ENCODE results near the gene CFD. TPM values are rescaled to one million over a fixed set of nuclear protein-coding genes. Genes with fewer than 3 reads are reported as not detected.

CFD gene
- total RNA-seq, 1 donor from 2014 or later: 162 TPM

DNA sequence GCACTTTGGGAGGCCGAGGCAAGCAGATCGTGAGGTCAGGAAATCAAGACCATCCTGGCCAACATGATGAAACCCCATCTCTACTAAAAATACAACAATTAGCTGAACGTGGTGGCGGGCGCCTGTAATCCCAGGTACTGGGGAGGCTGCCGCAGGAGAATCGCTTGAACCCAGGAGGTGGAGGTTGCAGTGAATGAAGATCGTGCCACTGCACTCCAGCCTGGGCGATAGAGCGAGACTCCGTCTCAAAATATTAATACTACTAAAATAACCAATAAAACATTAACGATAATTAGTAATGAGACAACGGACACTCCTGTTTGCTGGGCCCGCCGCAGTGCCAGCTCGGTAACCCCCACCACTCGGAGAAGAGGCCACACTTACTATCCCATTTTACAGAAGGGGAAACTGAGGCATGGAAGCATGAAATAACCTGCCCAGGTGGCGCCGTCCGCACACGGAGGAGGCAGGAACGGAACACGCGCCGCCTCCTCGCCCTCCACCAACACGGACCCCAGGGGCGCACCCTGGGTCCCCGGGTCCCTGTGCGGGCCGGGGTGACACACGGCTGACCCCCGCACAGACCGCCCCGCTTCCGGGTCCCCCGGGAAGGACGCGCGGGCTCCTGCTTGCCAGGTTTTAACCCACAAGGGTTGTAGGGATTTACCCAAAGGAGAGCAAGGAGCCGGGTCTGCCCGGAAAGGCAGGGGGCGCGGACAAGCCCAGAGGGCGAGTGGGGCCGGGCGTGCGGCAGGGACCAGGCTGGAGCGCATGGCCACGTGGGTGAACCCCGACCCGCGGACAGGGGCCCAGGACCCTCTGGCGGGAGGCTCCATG, 52.0 kb downstream of the CFD start:
- DNase-seq (ENCODE audit: extremely low spot score, unreplicated experiment): no peak
- H3K27ac Mint-ChIP-seq (ENCODE audit: unreplicated experiment): peak overlapping the region; percentile 41
- H3K9me3 Mint-ChIP-seq (ENCODE audit: unreplicated experiment): no peaks in the 10 kb centered on the region
- H3K27me3 Mint-ChIP-seq (ENCODE audit: unreplicated experiment): no peaks in the 10 kb centered on the region
- peaks cover 10% of the 10 kb centered on the region for H3K4me1 Mint-ChIP-seq (ENCODE audit: unreplicated experiment)
- no peaks in the 10 kb centered on the region for H3K36me3 Mint-ChIP-seq (ENCODE audit: unreplicated experiment)
- TF ChIP-seq, protein P1, sequence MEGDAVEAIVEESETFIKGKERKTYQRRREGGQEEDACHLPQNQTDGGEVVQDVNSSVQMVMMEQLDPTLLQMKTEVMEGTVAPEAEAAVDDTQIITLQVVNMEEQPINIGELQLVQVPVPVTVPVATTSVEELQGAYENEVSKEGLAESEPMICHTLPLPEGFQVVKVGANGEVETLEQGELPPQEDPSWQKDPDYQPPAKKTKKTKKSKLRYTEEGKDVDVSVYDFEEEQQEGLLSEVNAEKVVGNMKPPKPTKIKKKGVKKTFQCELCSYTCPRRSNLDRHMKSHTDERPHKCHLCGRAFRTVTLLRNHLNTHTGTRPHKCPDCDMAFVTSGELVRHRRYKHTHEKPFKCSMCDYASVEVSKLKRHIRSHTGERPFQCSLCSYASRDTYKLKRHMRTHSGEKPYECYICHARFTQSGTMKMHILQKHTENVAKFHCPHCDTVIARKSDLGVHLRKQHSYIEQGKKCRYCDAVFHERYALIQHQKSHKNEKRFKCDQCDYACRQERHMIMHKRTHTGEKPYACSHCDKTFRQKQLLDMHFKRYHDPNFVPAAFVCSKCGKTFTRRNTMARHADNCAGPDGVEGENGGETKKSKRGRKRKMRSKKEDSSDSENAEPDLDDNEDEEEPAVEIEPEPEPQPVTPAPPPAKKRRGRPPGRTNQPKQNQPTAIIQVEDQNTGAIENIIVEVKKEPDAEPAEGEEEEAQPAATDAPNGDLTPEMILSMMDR (IDR thresholded peaks at IDR 0.05): no peak
- peak overlapping the region; percentile 60 for H3K4me3 Mint-ChIP-seq (ENCODE audit: unreplicated experiment)

DNA sequence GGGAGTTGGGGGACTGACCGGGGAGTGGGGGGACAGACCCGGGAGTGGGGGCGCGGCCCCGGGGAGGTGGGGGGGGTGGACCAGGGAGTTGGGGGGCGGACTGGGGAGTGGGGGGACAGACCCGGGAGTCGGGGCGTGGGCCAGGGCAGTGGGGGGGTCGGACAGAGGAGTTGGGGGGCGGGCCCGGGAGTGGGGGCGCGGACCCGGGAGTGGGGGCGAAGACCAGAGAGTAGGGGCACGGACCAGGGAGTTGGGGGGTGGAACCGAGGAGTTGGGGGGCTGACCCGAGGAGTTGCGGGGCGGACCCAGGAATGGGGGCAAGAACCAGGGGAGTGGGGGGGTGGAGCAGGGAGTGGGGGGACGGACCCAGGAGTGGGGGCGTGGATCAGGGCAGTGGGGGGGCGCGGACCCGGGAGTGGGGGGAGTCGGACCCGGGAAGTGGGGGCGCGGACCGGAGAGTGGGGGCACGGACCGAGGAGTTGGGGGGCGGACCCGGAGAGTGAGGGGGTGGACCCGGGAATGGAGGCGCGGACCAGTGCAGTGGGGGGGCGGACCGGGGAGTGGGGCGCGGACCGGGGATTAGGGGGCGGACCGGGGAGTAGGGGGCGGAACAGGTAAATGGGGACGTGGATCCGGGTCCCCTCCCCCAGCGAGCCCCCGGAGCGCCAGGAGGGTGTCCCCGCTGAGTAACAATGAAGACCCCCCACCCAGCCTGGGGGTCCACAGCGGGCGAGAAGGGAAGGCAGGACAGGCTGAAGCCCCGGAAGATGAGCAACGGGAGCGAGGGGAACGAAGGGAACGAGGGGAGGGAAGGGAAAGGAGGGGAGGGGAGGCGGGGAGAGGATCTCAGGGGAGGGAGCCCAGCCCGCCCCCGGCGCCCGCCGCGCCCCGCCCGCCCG, 53.0 kb downstream of the CFD start:
- H3K27ac Mint-ChIP-seq (ENCODE audit: unreplicated experiment): peak overlapping the region; percentile 64
- TF ChIP-seq, protein P1 (IDR thresholded peaks at IDR 0.05): no peak
- H3K4me3 Mint-ChIP-seq (ENCODE audit: unreplicated experiment): peak overlapping the region; percentile 75
- H3K4me1 Mint-ChIP-seq (ENCODE audit: unreplicated experiment): peaks cover 10% of the 10 kb centered on the region
- no peaks in the 10 kb centered on the region for H3K36me3 Mint-ChIP-seq (ENCODE audit: unreplicated experiment)
- H3K9me3 Mint-ChIP-seq (ENCODE audit: unreplicated experiment): no peaks in the 10 kb centered on the region
- DNase-seq (ENCODE audit: extremely low spot score, unreplicated experiment): no peak
- no peaks in the 10 kb centered on the region for H3K27me3 Mint-ChIP-seq (ENCODE audit: unreplicated experiment)

Small RNA genes lying within 50 kb of the gene (microRNA-seq; reads per million reads assigned to microRNA genes)
- 16.4 reads per million, percentile 26 among the genes with 10 or more reads in this experiment for gene MIR3187 (ENCODE audit: unreplicated experiment)

Other genes with a start within 250 kb of the CFD start
- gene POLRMT, start 226.1 kb upstream of the CFD start, total RNA-seq: 44.6 and 47.6 TPM in 2 replicates
- 0.81 TPM in 1 of 2 replicates, not detected in the other for gene FGF22, start 219.8 kb upstream of the CFD start, total RNA-seq
- 37.3 and 40.8 TPM in 2 replicates for gene RNF126, start 196.4 kb upstream of the CFD start, total RNA-seq
- gene FSTL3, start 183.3 kb upstream of the CFD start, total RNA-seq: 109 and 111 TPM in 2 replicates
- not detected in 2 replicates for gene PRSS57, start 164.2 kb upstream of the CFD start, total RNA-seq
- gene PALM, start 150.7 kb upstream of the CFD start, total RNA-seq: 236 and 251 TPM in 2 replicates
- gene MISP, start 108.6 kb upstream of the CFD start, total RNA-seq: 1.1 and 1.3 TPM in 2 replicates
- gene PTBP1, start 62.2 kb upstream of the CFD start, total RNA-seq: 339 and 370 TPM in 2 replicates
- gene PLPPR3, start 37.7 kb upstream of the CFD start, total RNA-seq: 18.2 and 19.4 TPM in 2 replicates
- gene AZU1, start 31.8 kb upstream of the CFD start, total RNA-seq: 0.91 and 1.0 TPM in 2 replicates
- not detected in 2 replicates for gene PRTN3, start 18.7 kb upstream of the CFD start, total RNA-seq
- 1.1 and 1.2 TPM in 2 replicates for gene ELANE, start 7.4 kb upstream of the CFD start, total RNA-seq
- 69.3 and 72.3 TPM in 2 replicates for gene MED16, start 33.5 kb downstream of the CFD start, total RNA-seq
- gene RNU6-9, start 33.8 kb downstream of the CFD start, total RNA-seq: not detected in 2 replicates
- gene R3HDM4, start 53.6 kb downstream of the CFD start, total RNA-seq: 61.1 and 63.5 TPM in 2 replicates
- 0.47 and 1.7 TPM in 2 replicates for gene KISS1R, start 57.7 kb downstream of the CFD start, total RNA-seq
- gene ARID3A, start 66.4 kb downstream of the CFD start, total RNA-seq: 16.8 and 17.0 TPM in 2 replicates
- 60.2 and 61.2 TPM in 2 replicates for gene WDR18, start 124.7 kb downstream of the CFD start, total RNA-seq
- 0.46 TPM in 1 of 2 replicates, not detected in the other for gene GRIN3B, start 140.8 kb downstream of the CFD start, total RNA-seq
- gene TMEM259, start 161.5 kb downstream of the CFD start, total RNA-seq: 149 and 157 TPM in 2 replicates
- not detected in 2 replicates for gene RNU6-2, start 161.9 kb downstream of the CFD start, total RNA-seq
- gene CNN2, start 166.9 kb downstream of the CFD start, total RNA-seq: 318 and 327 TPM in 2 replicates
- gene ABCA7, start 180.4 kb downstream of the CFD start, total RNA-seq: 16.7 and 17.8 TPM in 2 replicates
- 0.67 and 0.99 TPM in 2 replicates for gene ARHGAP45, start 207.5 kb downstream of the CFD start, total RNA-seq
- gene POLR2E, start 235.7 kb downstream of the CFD start, total RNA-seq: 156 and 168 TPM in 2 replicates
- 349 and 354 TPM in 2 replicates for gene GPX4, start 244.3 kb downstream of the CFD start, total RNA-seq

Measured in osteocyte (in vitro differentiated cells).